Ectodermal cell (in vitro differentiated cells): ENCODE results near the gene CEP44.
"Not testable (repeated sequence)": the region's sequence is repeated elsewhere in the genome, so short reads cannot be mapped to it uniquely, and the experiment has no call there.

ENCODE experiments used
- H3K27ac ChIP-seq: 2 replicates; pipeline ENCODE4 v1.7.0; 2013; ENCODE audit warnings: mild to moderate bottlenecking, low read depth, low read length; ENCODE audit not compliant: insufficient read depth, poor library complexity, severe bottlenecking
- H3K27me3 ChIP-seq: 2 replicates; pipeline ENCODE4 v1.7.0; 2013; ENCODE audit warnings: mild to moderate bottlenecking, low read length; ENCODE audit not compliant: insufficient read depth, control insufficient read depth, poor library complexity, severe bottlenecking
- H3K36me3 ChIP-seq: one replicate; pipeline ENCODE4 v1.7.0; 2013; ENCODE audit warnings: low read length; ENCODE audit not compliant: control insufficient read depth, insufficient read depth
- H3K4me1 ChIP-seq: one replicate; pipeline ENCODE4 v1.7.0; 2013; ENCODE audit warnings: low read length; ENCODE audit not compliant: control insufficient read depth, insufficient read depth
- H3K4me3 ChIP-seq: 2 replicates; pipeline ENCODE4 v1.7.0; 2013; ENCODE audit warnings: low read depth, low read length, control low read depth; ENCODE audit not compliant: insufficient read depth
- H3K9me3 ChIP-seq: 2 replicates; pipeline ENCODE4 v1.7.0; 2013; ENCODE audit warnings: mild to moderate bottlenecking, low read length, moderate library complexity; ENCODE audit not compliant: control insufficient read depth
- WGBS, 2 experiments: methylation state at CpG; one replicate each; pipeline ENCODE4 v1.1.7; 2013; ENCODE audit warnings: missing lambda C conversion rate in 2 of 2; 5-methylcytosine and 5-hydroxymethylcytosine counted together

The CEP44 gene

GRCh38 chr4:174256277-174256713 is 27.4 kb upstream of the CEP44 start:
- WGBS, 2 experiments, result 100% methylated on average over 1 of the region's 1 CpG; no CpG with 5 or more reads in 1 of the 2 experiments
- Histone ChIP-seq H3K4me1 (no peaks in the 10 kb centered on the region), H3K9me3 (no peaks in the 10 kb centered on the region), H3K27ac (no peak overlapping the region), H3K36me3 (no peaks in the 10 kb centered on the region), H3K27me3 (no peaks in the 10 kb centered on the region), H3K4me3 (no peak overlapping the region)

DNA sequence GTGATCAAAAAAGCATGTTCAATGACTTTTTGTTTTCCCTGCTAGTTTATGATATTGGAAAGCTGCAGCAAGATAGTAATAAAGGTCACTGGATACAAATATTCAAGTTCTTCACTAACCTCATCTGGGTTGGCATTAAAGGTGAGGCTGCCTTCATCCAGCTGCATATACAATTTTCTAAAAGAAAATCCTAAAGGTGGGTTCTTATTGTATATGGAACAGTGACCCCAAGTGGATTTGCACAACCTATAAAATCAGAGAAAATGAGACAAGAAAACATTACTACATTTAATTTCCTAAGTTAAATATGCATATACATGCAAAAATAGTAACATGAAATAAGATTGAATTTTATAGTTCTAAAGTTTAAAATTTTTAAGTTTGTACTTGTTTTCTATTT is 24.1 kb upstream of the CEP44 start:
- Histone ChIP-seq H3K4me1 (no peaks in the 10 kb centered on the region), H3K9me3 (no peaks in the 10 kb centered on the region), H3K27me3 (no peaks in the 10 kb centered on the region), H3K36me3 (no peaks in the 10 kb centered on the region), H3K4me3 (no peak overlapping the region), H3K27ac (no peak overlapping the region)

DNA sequence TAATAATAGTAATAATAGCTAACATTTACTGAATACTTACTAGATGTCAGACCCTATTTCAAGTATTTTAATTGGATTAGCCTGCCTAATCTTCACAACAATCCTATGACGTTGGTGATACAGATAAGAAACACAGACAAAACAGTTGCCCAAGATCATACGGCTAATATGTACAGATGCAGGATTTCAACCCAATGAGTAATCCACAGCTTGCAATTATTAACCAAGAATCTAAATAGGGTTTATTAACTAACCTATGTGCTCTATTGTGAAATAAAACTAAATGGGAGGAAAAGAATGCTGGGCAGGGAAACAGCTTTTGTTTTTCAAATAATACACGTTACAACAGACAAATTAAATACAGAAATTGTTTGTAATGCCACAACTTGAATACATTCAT is 23.6 kb upstream of the CEP44 start:
- 63 to 80% methylated on average over 2 to 3 of the region's 3 CpGs for WGBS, 2 experiments
- H3K4me3 ChIP-seq, result no peak overlapping the region
- H3K36me3 ChIP-seq, result no peaks in the 10 kb centered on the region
- no peaks in the 10 kb centered on the region for H3K9me3 ChIP-seq
- no peaks in the 10 kb centered on the region for H3K27me3 ChIP-seq
- H3K4me1 ChIP-seq, result no peaks in the 10 kb centered on the region
- no peak overlapping the region for H3K27ac ChIP-seq

DNA sequence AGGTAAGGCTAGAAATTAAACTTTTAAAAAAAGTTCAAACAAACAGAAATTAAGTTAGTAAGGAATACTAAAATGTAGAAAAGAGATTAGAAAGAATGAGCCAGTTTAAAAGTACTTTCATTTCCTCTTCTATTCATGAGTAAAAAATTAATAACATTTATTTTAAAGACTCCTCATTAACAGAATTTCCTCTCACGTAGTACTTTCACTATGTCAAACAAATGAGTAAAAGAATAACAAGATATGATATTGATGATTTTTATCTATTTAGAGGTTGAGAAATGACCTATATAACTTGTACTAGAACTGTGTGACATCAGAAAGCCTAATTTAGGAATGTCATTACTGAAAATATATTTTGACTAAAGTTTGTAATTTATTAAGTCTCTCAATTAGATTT is 22.3 kb upstream of the CEP44 start:
- not testable (repeated sequence) for H3K9me3 ChIP-seq, H3K36me3 ChIP-seq, H3K4me1 ChIP-seq, H3K27ac ChIP-seq, H3K27me3 ChIP-seq, H3K4me3 ChIP-seq
- WGBS, 2 experiments, result no CpG with 5 or more reads among the region's 1 CpG

- H3K27ac ChIP-seq, result no peak overlapping the region
- no peaks in the 10 kb centered on the region for H3K27me3 ChIP-seq
- WGBS, 2 experiments, result 96% methylated on average over 5 of the region's 6 CpGs
- H3K4me1 ChIP-seq, result no peaks in the 10 kb centered on the region
- no peaks in the 10 kb centered on the region for H3K9me3 ChIP-seq
- H3K36me3 ChIP-seq, result no peaks in the 10 kb centered on the region
- H3K4me3 ChIP-seq, result no peak overlapping the region
Measured at GRCh38 chr4:174262624-174263444, 20.9 kb upstream of the CEP44 start.

DNA sequence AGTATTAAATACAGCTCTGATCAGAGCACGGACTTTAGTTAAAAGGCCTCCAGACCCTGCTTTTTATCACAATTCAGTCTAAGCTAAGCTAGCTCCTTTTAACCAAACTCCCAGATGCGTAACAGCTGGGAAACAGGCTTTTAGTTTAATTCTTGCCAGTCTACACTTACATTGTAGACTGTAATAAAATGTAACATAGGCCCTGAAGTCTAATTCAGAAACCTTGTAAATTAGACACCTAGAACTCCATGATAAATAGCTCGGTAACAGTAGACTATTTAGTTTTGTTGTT is 20.3 kb upstream of the CEP44 start:
- Histone ChIP-seq H3K27me3 (no peaks in the 10 kb centered on the region), H3K9me3 (no peaks in the 10 kb centered on the region), H3K4me1 (no peaks in the 10 kb centered on the region), H3K4me3 (no peak overlapping the region), H3K27ac (no peak overlapping the region), H3K36me3 (no peaks in the 10 kb centered on the region)
- 80 to 89% methylated on average over 1 to 2 of the region's 3 CpGs for WGBS, 2 experiments

DNA sequence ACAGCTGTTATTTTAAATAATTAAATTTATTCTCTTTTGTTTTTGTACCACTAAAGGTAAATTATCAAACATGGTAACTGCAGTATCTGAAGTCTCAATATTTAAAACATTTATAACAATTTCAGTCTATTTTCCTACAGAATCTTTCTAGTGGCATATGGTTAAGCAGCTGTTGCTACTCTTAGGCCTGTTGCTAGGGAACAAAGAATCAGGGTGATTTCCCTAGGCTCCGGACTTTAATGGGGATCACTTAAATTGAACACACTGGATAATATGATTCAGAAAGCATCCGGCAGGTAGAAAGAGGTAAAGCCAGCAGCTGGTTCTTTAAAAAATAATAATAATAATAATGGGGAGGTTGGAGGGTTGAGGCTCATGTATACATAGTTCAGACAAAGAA is 17.8 kb upstream of the CEP44 start:
- Histone ChIP-seq H3K27ac (no peak overlapping the region), H3K27me3 (no peaks in the 10 kb centered on the region), H3K36me3 (no peaks in the 10 kb centered on the region), H3K4me1 (no peaks in the 10 kb centered on the region), H3K9me3 (no peaks in the 10 kb centered on the region), H3K4me3 (no peak overlapping the region)
- 92 to 97% methylated on average over 2 of the region's 2 CpGs for WGBS, 2 experiments

DNA sequence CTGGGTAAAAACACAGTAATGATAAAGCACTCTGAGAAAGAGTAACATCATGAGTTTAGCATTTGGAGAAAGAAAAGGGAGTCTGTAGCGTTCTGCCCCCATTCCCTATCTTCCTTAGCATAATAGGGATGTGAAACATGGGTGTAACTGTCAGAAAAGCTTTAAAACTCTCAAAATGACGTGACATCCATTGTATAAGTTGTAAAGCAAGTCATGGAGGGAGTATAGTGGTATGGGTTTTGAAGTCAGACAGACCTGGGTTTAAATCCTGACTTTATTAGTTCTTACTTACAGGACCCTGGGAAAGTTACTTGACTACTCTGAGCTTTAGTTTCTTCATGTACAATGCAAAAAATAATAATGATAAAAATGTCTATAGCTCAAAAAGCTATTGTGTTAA is 17.3 kb upstream of the CEP44 start:
- Histone ChIP-seq H3K9me3 (no peaks in the 10 kb centered on the region), H3K27ac (no peak overlapping the region), H3K4me3 (no peak overlapping the region), H3K27me3 (no peaks in the 10 kb centered on the region), H3K36me3 (no peaks in the 10 kb centered on the region), H3K4me1 (no peaks in the 10 kb centered on the region)
- WGBS, 2 experiments, result 66 to 77% methylated on average over 2 of the region's 2 CpGs

DNA sequence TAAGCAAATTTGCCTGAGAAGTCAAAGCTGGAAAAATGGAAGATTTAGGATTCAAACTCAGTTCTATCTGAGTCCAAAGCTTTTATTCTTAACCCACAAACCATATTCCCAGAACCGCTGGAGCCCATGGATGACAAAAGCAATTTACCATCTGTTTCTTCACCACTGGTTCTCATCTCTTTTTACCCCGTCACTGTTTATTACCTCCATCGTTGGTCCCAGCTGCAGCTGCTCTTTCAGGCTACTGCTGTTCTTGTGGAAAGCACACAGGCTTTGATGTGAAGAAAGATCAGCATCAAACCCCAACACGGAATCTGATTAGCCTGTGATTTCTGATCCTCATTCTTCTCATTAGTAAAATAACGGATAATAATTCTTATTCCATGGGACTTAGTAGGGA is 9.8 kb upstream of the CEP44 start:
- H3K4me3 ChIP-seq, result no peak overlapping the region
- 83 to 89% methylated on average over 4 to 5 of the region's 5 CpGs for WGBS, 2 experiments

DNA sequence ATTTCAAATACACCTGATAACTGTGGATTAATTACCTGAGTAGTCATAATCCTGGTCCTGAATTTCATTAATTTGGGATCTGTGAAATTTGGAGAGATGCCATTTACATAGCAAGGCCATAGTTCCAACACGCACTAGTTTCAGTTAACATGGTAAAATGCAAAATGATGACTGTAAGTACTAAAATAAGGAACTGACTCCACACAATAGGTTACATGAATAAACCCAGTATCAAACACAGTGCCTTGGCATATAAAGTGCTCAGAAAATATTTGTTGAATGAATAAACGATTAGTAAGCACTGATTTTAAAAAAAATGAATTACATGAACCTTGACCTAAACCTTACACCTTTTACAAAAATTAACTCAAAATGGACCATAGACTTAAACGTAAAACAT is 9.3 kb upstream of the CEP44 start:
- H3K36me3 ChIP-seq, result no peaks in the 10 kb centered on the region
- no peaks in the 10 kb centered on the region for H3K9me3 ChIP-seq
- H3K27ac ChIP-seq, result no peak overlapping the region
- H3K4me3 ChIP-seq, result no peak overlapping the region
- no peaks in the 10 kb centered on the region for H3K4me1 ChIP-seq
- WGBS, 2 experiments, result 78 to 100% methylated on average over 1 of the region's 3 CpGs
- H3K27me3 ChIP-seq, result no peaks in the 10 kb centered on the region

More for the DNA sequence above, 9.8 kb upstream of the CEP44 start:
- Histone ChIP-seq H3K27ac (no peak overlapping the region), H3K9me3 (no peaks in the 10 kb centered on the region), H3K4me1 (no peaks in the 10 kb centered on the region), H3K27me3 (no peaks in the 10 kb centered on the region), H3K36me3 (no peaks in the 10 kb centered on the region)

- no peaks in the 10 kb centered on the region for H3K9me3 ChIP-seq
- H3K27ac ChIP-seq, result no peak overlapping the region
- H3K36me3 ChIP-seq, result no peaks in the 10 kb centered on the region
- WGBS, 2 experiments, result 84 to 98% methylated on average over 3 of the region's 3 CpGs
- no peak overlapping the region for H3K4me3 ChIP-seq
- no peaks in the 10 kb centered on the region for H3K27me3 ChIP-seq
- no peaks in the 10 kb centered on the region for H3K4me1 ChIP-seq
Measured at GRCh38 chr4:174275101-174275500, 8.6 kb upstream of the CEP44 start.
